Body of pancreas (tissue), 4 donors: Measurements from ENCODE around the gene C20orf96.

Source experiments
- CTCF ChIP-seq, 7 experiments: fragments of 450-650 bp in 4 of 7; fragments of 200-600 bp in 3 of 7; sonication (generic) in 3 of 7; IDR thresholded peaks; one replicate each; pipeline ENCODE4 v1.5.1; 2016 to 2019; ENCODE audit warnings: antibody characterized with exemption in 7 of 7
- POLR2A ChIP-seq, 3 donors: fragments of 450-650 bp; IDR thresholded peaks; one replicate each; pipeline ENCODE4 v1.6.1; 2016; ENCODE audit warnings: antibody characterized with exemption in 3 of 3, mild to moderate bottlenecking in 2 of 3

GRCh38 chr20:289693-290083 lies 862 bp downstream of the C20orf96 start:
- TF ChIP-seq POLR2A (IDR thresholded peaks at IDR 0.05) (no peak), CTCF (IDR thresholded peaks at IDR 0.05) (no peak)
